HepG2 (cell line): ENCODE data around the gene RAB20. TPM values are rescaled to one million over a fixed set of nuclear protein-coding genes. Genes with fewer than 3 reads are reported as not detected.

Experiments used
- ATAC-seq: fragments of 200-7000 bp; cut with Tn5 transposase; 3 replicates; pipeline ENCODE4 v1.9.1; 2020; ENCODE audit warnings: mild to moderate bottlenecking, moderate library complexity
- BruUV-seq: library from RNA; stranded (reverse); fragments of 400-500 nt; replicated peaks from 2 replicates; lab custom pipeline; 2021; lab: Mats Ljungman, UMichigan
- CTCF ChIA-PET: fragments of 300-600 bp; formaldehyde crosslinking; extraction: SDS; loops from one replicate; lab custom pipeline; 2021; ENCODE audit warnings: low total read pairs, inconsistent platforms, low intra/inter-chr PET ratio; lab: Yijun Ruan, JAX
- POLR2A ChIA-PET: fragments of 350-600 bp; sonication (Branson Sonifier 250); formaldehyde crosslinking; loops from one replicate; lab custom pipeline; 2020; ENCODE audit warnings: antibody characterized with exemption, inconsistent platforms; lab: Yijun Ruan, JAX
- DNase-seq: peaks from one replicate; pipeline ENCODE4 v3.0.0-alpha.2; 2015; ENCODE audit warnings: low spot score
- FAIRE-seq: peaks from 3 replicates; lab custom pipeline; 2011; peaks lifted over from hg19 to GRCh38; lab: Jason Lieb, UNC
- H2AFZ ChIP-seq: one replicate; pipeline ENCODE4 v1.6.1; 2011; ENCODE audit warnings: low read length, inconsistent platforms
- H3K27ac ChIP-seq: fragments of 300-600 bp; 3 replicates; pipeline ENCODE4 v1.8.0; 2011; ENCODE audit warnings: mixed run types, mild to moderate bottlenecking, mixed read lengths, low read length, inconsistent platforms; ENCODE audit not compliant: insufficient read depth; ENCODE audit errors: extremely low read length
- H3K27me3 ChIP-seq, 2 experiments: fragments of 200-600 bp in 1 of 2; 2 replicates in 1 of 2; 3 replicates in 1 of 2; pipeline versions ENCODE4 v1.6.0 to v1.8.0; 2011; ENCODE audit warnings: low read length in 2 of 2, mild to moderate bottlenecking in 2 of 2, moderate library complexity in 2 of 2, inconsistent platforms in 1 of 2; ENCODE audit not compliant: insufficient read depth in 2 of 2, control insufficient read depth in 1 of 2
- H3K36me3 ChIP-seq, 2 experiments: fragments of 200-600 bp in 1 of 2; replicated peaks in 1 of 2; 2 replicates in 1 of 2; 3 replicates in 1 of 2; pipeline versions ENCODE4 v1.5.1 to v1.8.0; 2011; ENCODE audit warnings: low read length in 2 of 2, inconsistent platforms in 1 of 2; ENCODE audit not compliant: insufficient read depth in 2 of 2, control insufficient read depth in 1 of 2
- H3K4me1 ChIP-seq: 2 replicates; pipeline ENCODE4 v1.5.1; 2012; ENCODE audit warnings: low read length, inconsistent platforms; ENCODE audit not compliant: insufficient read depth
- H3K4me2 ChIP-seq: 2 replicates; pipeline ENCODE4 v1.6.0; 2011; ENCODE audit warnings: low read depth, low read length, inconsistent platforms
- H3K4me3 ChIP-seq, 3 experiments: fragments of 200-600 bp in 1 of 3; sonication (generic), shearing (Covaris generic) in 1 of 3; replicated peaks in 1 of 3; 2 replicates each; pipeline ENCODE4 v1.5.1; 2011 to 2016; ENCODE audit warnings: low read length in 3 of 3, inconsistent platforms in 2 of 3, low read depth in 2 of 3, mild to moderate bottlenecking in 2 of 3, control low read depth in 1 of 3, mixed read lengths in 1 of 3; ENCODE audit not compliant: insufficient read depth in 1 of 3
- H3K79me2 ChIP-seq: one replicate; pipeline ENCODE4 v1.6.1; 2011; ENCODE audit warnings: low read length, inconsistent platforms; ENCODE audit not compliant: insufficient read depth
- H3K9ac ChIP-seq: 2 replicates; pipeline ENCODE4 v1.6.0; 2011; ENCODE audit warnings: mild to moderate bottlenecking, low read depth, low read length, inconsistent platforms; ENCODE audit not compliant: insufficient read depth
- H3K9me3 ChIP-seq: 2 replicates; pipeline ENCODE4 v1.5.1; 2012; ENCODE audit warnings: mild to moderate bottlenecking, low read length
- H4K20me1 ChIP-seq: 2 replicates; pipeline ENCODE4 v1.6.0; 2011; ENCODE audit warnings: inconsistent platforms, mild to moderate bottlenecking, low read length, moderate library complexity; ENCODE audit not compliant: insufficient read depth
- ASH2L ChIP-seq: fragments of 300-600, 200-600 bp; sonication (generic); IDR thresholded peaks from 2 replicates; pipeline ENCODE4 v1.7.0; 2017; ENCODE audit warnings: low read depth, mild to moderate bottlenecking, moderate library complexity, mixed read lengths, low read length; ENCODE audit not compliant: insufficient read length
- DMAP1 ChIP-seq: IDR thresholded peaks from 2 replicates; pipeline ENCODE4 v1.6.1; 2016
- EEA1 ChIP-seq: sonication (generic); formaldehyde crosslinking; IDR thresholded peaks from 2 replicates; pipeline ENCODE4 v1.5.1; 2020; ENCODE audit warnings: mild to moderate bottlenecking, missing genetic modification reagents, borderline replicate concordance
- FOXP4 ChIP-seq: sonication (generic); formaldehyde crosslinking; IDR thresholded peaks from 2 replicates; pipeline ENCODE4 v1.4.0; 2020; ENCODE audit warnings: missing genetic modification reagents
- GABPA ChIP-seq, 2 experiments: IDR thresholded peaks; 2 replicates each; pipeline ENCODE4 v1.6.1; 2011 to 2016; ENCODE audit warnings: low read depth in 2 of 2, low read length in 1 of 2, missing biosample characterization in 1 of 2, missing genetic modification characterization in 1 of 2
- MTA1 ChIP-seq: sonication (generic); formaldehyde crosslinking; IDR thresholded peaks from 2 replicates; pipeline ENCODE4 v1.4.0; 2020; ENCODE audit warnings: missing genetic modification reagents, mild to moderate bottlenecking, borderline replicate concordance
- PHF8 ChIP-seq: sonication (generic); formaldehyde crosslinking; IDR thresholded peaks from 2 replicates; pipeline ENCODE4 v1.5.0; 2020; ENCODE audit warnings: missing genetic modification reagents
- TFE3 ChIP-seq: IDR thresholded peaks from 2 replicates; pipeline ENCODE4 v1.6.1; 2016
- ZBTB20 ChIP-seq: sonication (generic); formaldehyde crosslinking; IDR thresholded peaks from 2 replicates; pipeline ENCODE4 v1.8.1; 2023; ENCODE audit warnings: missing genetic modification reagents, low read depth, mild to moderate bottlenecking, borderline replicate concordance
- ZNF234 ChIP-seq: sonication (generic); formaldehyde crosslinking; conservative IDR thresholded peaks from 2 replicates; pipeline ENCODE4 v1.5.1; 2020; ENCODE audit warnings: mild to moderate bottlenecking, missing genetic modification reagents
- ZNF549 ChIP-seq: sonication (generic); formaldehyde crosslinking; IDR thresholded peaks from 2 replicates; pipeline ENCODE4 v1.5.0; 2020; ENCODE audit warnings: missing genetic modification reagents
- ZNF557 ChIP-seq: sonication (generic); formaldehyde crosslinking; IDR thresholded peaks from 2 replicates; pipeline ENCODE4 v1.4.0; 2020; ENCODE audit warnings: missing genetic modification reagents
- ZNF572 ChIP-seq: sonication (generic); formaldehyde crosslinking; IDR thresholded peaks from 2 replicates; pipeline ENCODE4 v1.5.1; 2020; ENCODE audit warnings: mild to moderate bottlenecking, missing genetic modification reagents
- ZNF782 ChIP-seq: sonication (generic); formaldehyde crosslinking; IDR thresholded peaks from 2 replicates; pipeline ENCODE4 v1.4.0; 2020; ENCODE audit warnings: missing genetic modification reagents, mild to moderate bottlenecking, borderline replicate concordance
- WGBS: methylation state at CpG from one replicate; pipeline ENCODE4 v1.1.6; 2017; ENCODE audit warnings: low lambda C conversion rate; 5-methylcytosine and 5-hydroxymethylcytosine counted together
- in situ Hi-C: cut with HindIII; loops from 2 replicates; pipeline ENCODE4 v1.10.0; 2017; ENCODE audit warnings: low pct_unique_long_range_greater_than_20kb; ENCODE audit not compliant: extremely low pct_ligation_motif_present
- intact Hi-C: fragments of 100-400 bp; cut with micrococcal nuclease; formaldehyde crosslinking; loops from one replicate; pipeline ENCODE4 v1.10.0; 2022; ENCODE audit not compliant: unreplicated experiment
- polyA plus RNA-seq, 8 experiments: library from polyadenylated mRNA; depleted of rRNA in 3 of 8; stranded (reverse) in 7 of 8; unstranded in 1 of 8; fragments of >200 nt; fragmentation: Illumina TruSeq in 4 of 8; extraction: Trizol in 4 of 8; gene quantifications; 2 replicates each; pipeline versions ENCODE4 v1.2.1 to v1.2.3, GENCODE V29; 2011 to 2016; ENCODE audit warnings: low read depth in 4 of 8, missing spikeins in 1 of 8, mixed read lengths in 1 of 8; ENCODE audit not compliant: insufficient read depth in 1 of 8
- total RNA-seq, 5 experiments: library from RNA; depleted of rRNA; stranded (reverse); fragments of >200 nt; fragmentation: Illumina TruSeq; extraction: Trizol; gene quantifications; 2 replicates each; pipeline ENCODE4 v1.2.3, GENCODE V29; 2016; ENCODE audit warnings: low read depth in 1 of 5

Gene RAB20
- total and polyA plus RNA-seq, 2 of the 13 experiments (the other 11 are each of a cell fraction or from before 2014, with no cell fraction given): 15.6 to 30.5 TPM

GRCh38 chr13:110610955-110611595 is 49.6 kb upstream of the RAB20 start:
- Histone ChIP-seq H3K4me2 (peak overlapping the region; percentile 85), H3K9ac (peak overlapping the region; percentile 42; the same call in 1 of the 2 replicates), H2AFZ (peak overlapping the region; percentile 77), H3K27me3 (peaks cover 1 to 13% of the 10 kb centered on the region in 2 experiments; a peak in 3 of 5 replicates), H3K36me3 (no peaks in the 10 kb centered on the region), H3K9me3 (no peaks in the 10 kb centered on the region), H4K20me1 (no peaks in the 10 kb centered on the region), H3K79me2 (peaks cover 3% of the 10 kb centered on the region), H3K4me1 (peaks cover 41% of the 10 kb centered on the region), H3K27ac (no peak overlapping the region), H3K4me3 (peak overlapping the region; percentile 48 to 78 (median 68))
- POLR2A ChIA-PET: interaction anchor here (1.2 kb wide), 1 partner anchor 34 kb away, joined by 3 read pairs; no protein-coding TSS in a partner anchor
- FAIRE-seq (no peak), DNase-seq (no peak), ATAC-seq (no peak)
- no TSS peak for BruUV-seq
- WGBS: 20% methylated on average over 12 of the region's 12 CpGs
- in situ Hi-C loops (no loop called here), intact Hi-C loops (no loop called here)
- CTCF ChIA-PET: no interaction called here
- 0 out of 2 replicates have a peak, but pooled peaks have one; percentile 9 for TF ChIP-seq PHF8 (CRISPR knock-in tag)
- no peak for TF ChIP-seq DMAP1 (CRISPR knock-in tag)
- peak; percentile 20 for TF ChIP-seq ASH2L
- no peak for TF ChIP-seq FOXP4 (CRISPR knock-in tag)

GRCh38 chr13:110607675-110608224 is 46.2 kb upstream of the RAB20 start:
- ATAC-seq: no peak
- 49% methylated on average over 3 of the region's 3 CpGs for WGBS
- in situ Hi-C loops: no loop called here
- TF ChIP-seq TFE3 (no peak), ZNF782 (CRISPR knock-in tag) (no peak), ZNF549 (CRISPR knock-in tag) (no peak), EEA1 (CRISPR knock-in tag) (no peak), MTA1 (CRISPR knock-in tag) (no peak), ZBTB20 (CRISPR knock-in tag) (no peak), ZNF557 (no peak), ZNF572 (CRISPR knock-in tag) (no peak), ZNF234 (CRISPR knock-in tag) (no peak), GABPA (IDR thresholded peaks at IDR 0.05; ENCODE audit: low read depth, low read length) (no peak), GABPA (CRISPR knock-in tag; IDR thresholded peaks at IDR 0.05; ENCODE audit: low read depth) (no peak)

More at GRCh38 chr13:110607675-110608224, 46.2 kb upstream of the RAB20 start:
- FAIRE-seq (no peak), DNase-seq (no peak)
- Histone ChIP-seq H3K27ac (no peak overlapping the region), H3K9ac (no peak overlapping the region), H3K4me3 (no peak overlapping the region), H2AFZ (no peak overlapping the region), H3K4me1 (peaks cover 32% of the 10 kb centered on the region), H3K79me2 (no peaks in the 10 kb centered on the region), H3K9me3 (no peaks in the 10 kb centered on the region), H3K36me3 (no peaks in the 10 kb centered on the region), H3K27me3 (peaks cover 1 to 13% of the 10 kb centered on the region in 2 experiments; a peak in 3 of 5 replicates), H3K4me2 (no peak overlapping the region), H4K20me1 (no peaks in the 10 kb centered on the region)
- POLR2A ChIA-PET: no interaction called here
- BruUV-seq: no TSS peak
- intact Hi-C loops: no loop called here
- CTCF ChIA-PET: no interaction called here
